GM12878 (cell line): ENCODE data around the gene AP3M1. TPM values are rescaled to one million over a fixed set of nuclear protein-coding genes. Genes with fewer than 3 reads are reported as not detected.

Source experiments
- ASH2L ChIP-seq: fragments of 300-600, 200-600 bp; sonication (generic); IDR thresholded peaks from 2 replicates; pipeline ENCODE4 v1.6.1; 2017; ENCODE audit warnings: low read depth, mild to moderate bottlenecking, borderline replicate concordance
- ATF3 ChIP-seq: IDR thresholded peaks from 2 replicates; pipeline ENCODE4 v1.6.1; 2011; ENCODE audit warnings: low read depth, mild to moderate bottlenecking, low read length, moderate library complexity, borderline replicate concordance; ENCODE audit errors: extremely low read depth
- BACH1 ChIP-seq: fragments of 450-650 bp; IDR thresholded peaks from 2 replicates; pipeline ENCODE4 v1.6.1; 2017; ENCODE audit warnings: mild to moderate bottlenecking, borderline replicate concordance
- CREB1 ChIP-seq: IDR thresholded peaks from 2 replicates; pipeline ENCODE4 v1.6.1; 2012; ENCODE audit warnings: low read depth, mild to moderate bottlenecking, inconsistent platforms
- GATAD2B ChIP-seq: fragments of 450-650 bp; conservative IDR thresholded peaks from 2 replicates; pipeline ENCODE4 v1.6.1; 2017; ENCODE audit warnings: low read depth, mild to moderate bottlenecking, moderate library complexity
- IKZF1 ChIP-seq: fragments of 450-650 bp; conservative IDR thresholded peaks from 2 replicates; pipeline ENCODE4 v1.6.1; 2017; ENCODE audit warnings: antibody characterized with exemption, mild to moderate bottlenecking
- IRF4 ChIP-seq: IDR thresholded peaks from 2 replicates; pipeline ENCODE4 v1.6.1; 2011; ENCODE audit warnings: low read depth, low read length
- KLF5 ChIP-seq: fragments of 450-650 bp; IDR thresholded peaks from 2 replicates; pipeline ENCODE4 v1.6.1; 2014; ENCODE audit warnings: mild to moderate bottlenecking; ENCODE audit not compliant: partially characterized antibody
- MTA2 ChIP-seq: fragments of 450-650 bp; IDR thresholded peaks from 2 replicates; pipeline ENCODE4 v1.6.1; 2016; ENCODE audit warnings: low read depth, mild to moderate bottlenecking, moderate library complexity
- MTA3 ChIP-seq: IDR thresholded peaks from 2 replicates; pipeline ENCODE4 v1.6.1; 2012; ENCODE audit warnings: low read length, inconsistent platforms, borderline replicate concordance
- NBN ChIP-seq: fragments of 450-650 bp; IDR thresholded peaks from 2 replicates; pipeline ENCODE4 v1.6.1; 2016
- NRF1 ChIP-seq: conservative IDR thresholded peaks from 2 replicates; pipeline ENCODE4 v1.6.1; 2011; ENCODE audit warnings: mild to moderate bottlenecking, low read depth, low read length, improper control_type of control experiment
- PAX5 ChIP-seq: IDR thresholded peaks from 2 replicates; pipeline ENCODE4 v1.6.1; 2011; ENCODE audit warnings: low read depth, low read length, borderline replicate concordance
- RCOR1 ChIP-seq: conservative IDR thresholded peaks from 2 replicates; pipeline ENCODE4 v1.6.1; 2012; ENCODE audit warnings: low read depth, low read length, improper control_type of control experiment
- SIN3A ChIP-seq: IDR thresholded peaks from 2 replicates; pipeline ENCODE4 v1.6.1; 2012; ENCODE audit warnings: low read depth, low read length, improper control_type of control experiment
- TAF1 ChIP-seq: IDR thresholded peaks from 2 replicates; pipeline ENCODE4 v1.6.1; 2011; ENCODE audit warnings: mild to moderate bottlenecking, low read depth, low read length, borderline replicate concordance
- TCF7 ChIP-seq: IDR thresholded peaks from 2 replicates; pipeline ENCODE4 v1.6.1; 2014; ENCODE audit warnings: antibody characterized with exemption, borderline replicate concordance
- YBX1 ChIP-seq: fragments of 450-650 bp; IDR thresholded peaks from 2 replicates; pipeline ENCODE4 v1.6.1; 2016; ENCODE audit warnings: antibody characterized with exemption
- ZNF217 ChIP-seq: fragments of 450-650 bp; IDR thresholded peaks from 2 replicates; pipeline ENCODE4 v1.6.1; 2017; ENCODE audit warnings: antibody characterized with exemption, mild to moderate bottlenecking
- ZNF384 ChIP-seq: IDR thresholded peaks from 2 replicates; pipeline ENCODE4 v1.6.1; 2012; ENCODE audit warnings: low read depth, mild to moderate bottlenecking, low read length, improper control_type of control experiment, borderline replicate concordance
- ZSCAN29 ChIP-seq: fragments of 450-650 bp; IDR thresholded peaks from 2 replicates; pipeline ENCODE4 v1.6.1; 2017; ENCODE audit warnings: mild to moderate bottlenecking, moderate library complexity
- polyA plus RNA-seq, 11 experiments: library from polyadenylated mRNA; depleted of rRNA in 4 of 11; unstranded in 6 of 11; stranded (reverse) in 5 of 11; fragments of >200 nt; fragmentation: Nextera tagmentation in 4 of 11; fragmentation: Illumina TruSeq in 1 of 11; extraction: Ambion mirVana in 4 of 11; extraction: Trizol in 1 of 11; gene quantifications; 1 replicate in 1 of 11; 2 replicates in 10 of 11; pipeline versions ENCODE4 v1.2.1 to v1.2.3, GENCODE V29; 2011 to 2016; ENCODE audit warnings: inconsistent platforms in 2 of 11, missing spikeins in 2 of 11, low read depth in 1 of 11
- total RNA-seq, 4 experiments: library from RNA; depleted of rRNA in 3 of 4; stranded (reverse); fragments of >200 nt in 3 of 4; fragmentation: Illumina TruSeq in 1 of 4; extraction: Trizol in 1 of 4; gene quantifications; 2 replicates each; pipeline versions ENCODE4 v1.2.1 to v1.2.3, GENCODE V29; 2013 to 2021
- TF ChIP-seq, protein P1 (sequence below): fragments of 450-650 bp; conservative IDR thresholded peaks from 2 replicates; pipeline ENCODE4 v1.6.1; 2017; ENCODE audit warnings: mild to moderate bottlenecking, moderate library complexity
- TF ChIP-seq, protein P2 (sequence below): IDR thresholded peaks from 2 replicates; pipeline ENCODE4 v1.6.1; 2012; ENCODE audit warnings: mild to moderate bottlenecking, low read depth, low read length
- TF ChIP-seq, protein P3 (sequence below): fragments of 450-650 bp; IDR thresholded peaks from 2 replicates; pipeline ENCODE4 v1.6.1; 2017; ENCODE audit warnings: mild to moderate bottlenecking

AP3M1 gene
- total and polyA plus RNA-seq, 10 of the 15 experiments (the other 5 are each of a cell fraction or from before 2014, with no cell fraction given) = 22.1 to 83.4 (median 47.7) TPM

DNA sequence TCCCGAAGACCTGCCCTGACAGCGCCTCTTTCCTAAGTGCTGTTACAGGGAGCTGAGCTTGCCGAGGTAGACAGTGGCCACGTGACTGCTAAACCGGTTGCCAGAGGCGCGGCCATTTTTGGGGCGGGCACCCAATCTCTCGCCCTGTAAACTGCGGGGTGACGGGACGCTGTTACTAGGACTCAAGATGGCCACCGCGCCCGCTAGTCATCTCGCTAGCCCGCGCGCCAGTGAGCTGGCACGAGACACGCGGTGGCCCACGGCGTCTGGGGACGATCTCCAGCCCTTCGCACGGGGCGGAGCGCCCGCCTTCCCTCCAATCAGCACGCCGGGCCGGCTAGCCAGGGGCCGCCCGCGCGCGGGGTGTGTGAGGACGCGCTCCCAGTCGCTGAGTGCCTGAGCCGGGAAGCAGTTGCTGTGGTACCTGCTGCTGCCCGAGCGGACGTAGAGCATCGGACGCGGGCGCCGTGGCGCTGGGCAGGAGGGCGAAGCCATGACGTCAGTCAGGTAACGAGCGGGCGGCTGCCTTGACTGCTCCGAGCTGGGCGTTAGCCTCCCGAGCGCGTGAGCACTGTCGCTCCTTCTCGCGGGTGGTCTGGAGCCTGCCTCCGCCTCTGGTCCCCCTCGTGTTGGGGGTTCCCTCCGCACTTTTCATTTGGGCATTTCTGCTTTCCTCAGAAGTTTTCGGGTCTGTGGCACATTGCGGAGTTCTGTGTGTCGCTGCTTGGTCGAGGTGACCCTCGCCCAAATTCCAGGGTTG, 25.9 kb upstream of the AP3M1 start (continued):
- TF ChIP-seq ZNF217 = no peak
- TF ChIP-seq MTA3 = no peak; the same call in 1 of the 2 replicates
- TF ChIP-seq ATF3 = peak; percentile 64; the same call in 1 of the 2 replicates
- TF ChIP-seq, protein P1, sequence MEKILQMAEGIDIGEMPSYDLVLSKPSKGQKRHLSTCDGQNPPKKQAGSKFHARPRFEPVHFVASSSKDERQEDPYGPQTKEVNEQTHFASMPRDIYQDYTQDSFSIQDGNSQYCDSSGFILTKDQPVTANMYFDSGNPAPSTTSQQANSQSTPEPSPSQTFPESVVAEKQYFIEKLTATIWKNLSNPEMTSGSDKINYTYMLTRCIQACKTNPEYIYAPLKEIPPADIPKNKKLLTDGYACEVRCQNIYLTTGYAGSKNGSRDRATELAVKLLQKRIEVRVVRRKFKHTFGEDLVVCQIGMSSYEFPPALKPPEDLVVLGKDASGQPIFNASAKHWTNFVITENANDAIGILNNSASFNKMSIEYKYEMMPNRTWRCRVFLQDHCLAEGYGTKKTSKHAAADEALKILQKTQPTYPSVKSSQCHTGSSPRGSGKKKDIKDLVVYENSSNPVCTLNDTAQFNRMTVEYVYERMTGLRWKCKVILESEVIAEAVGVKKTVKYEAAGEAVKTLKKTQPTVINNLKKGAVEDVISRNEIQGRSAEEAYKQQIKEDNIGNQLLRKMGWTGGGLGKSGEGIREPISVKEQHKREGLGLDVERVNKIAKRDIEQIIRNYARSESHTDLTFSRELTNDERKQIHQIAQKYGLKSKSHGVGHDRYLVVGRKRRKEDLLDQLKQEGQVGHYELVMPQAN = peak; percentile 45; the same call in 1 of the 2 replicates
- TF ChIP-seq NBN = peak; percentile 62; the same call in 1 of the 2 replicates
- TF ChIP-seq, protein P2, sequence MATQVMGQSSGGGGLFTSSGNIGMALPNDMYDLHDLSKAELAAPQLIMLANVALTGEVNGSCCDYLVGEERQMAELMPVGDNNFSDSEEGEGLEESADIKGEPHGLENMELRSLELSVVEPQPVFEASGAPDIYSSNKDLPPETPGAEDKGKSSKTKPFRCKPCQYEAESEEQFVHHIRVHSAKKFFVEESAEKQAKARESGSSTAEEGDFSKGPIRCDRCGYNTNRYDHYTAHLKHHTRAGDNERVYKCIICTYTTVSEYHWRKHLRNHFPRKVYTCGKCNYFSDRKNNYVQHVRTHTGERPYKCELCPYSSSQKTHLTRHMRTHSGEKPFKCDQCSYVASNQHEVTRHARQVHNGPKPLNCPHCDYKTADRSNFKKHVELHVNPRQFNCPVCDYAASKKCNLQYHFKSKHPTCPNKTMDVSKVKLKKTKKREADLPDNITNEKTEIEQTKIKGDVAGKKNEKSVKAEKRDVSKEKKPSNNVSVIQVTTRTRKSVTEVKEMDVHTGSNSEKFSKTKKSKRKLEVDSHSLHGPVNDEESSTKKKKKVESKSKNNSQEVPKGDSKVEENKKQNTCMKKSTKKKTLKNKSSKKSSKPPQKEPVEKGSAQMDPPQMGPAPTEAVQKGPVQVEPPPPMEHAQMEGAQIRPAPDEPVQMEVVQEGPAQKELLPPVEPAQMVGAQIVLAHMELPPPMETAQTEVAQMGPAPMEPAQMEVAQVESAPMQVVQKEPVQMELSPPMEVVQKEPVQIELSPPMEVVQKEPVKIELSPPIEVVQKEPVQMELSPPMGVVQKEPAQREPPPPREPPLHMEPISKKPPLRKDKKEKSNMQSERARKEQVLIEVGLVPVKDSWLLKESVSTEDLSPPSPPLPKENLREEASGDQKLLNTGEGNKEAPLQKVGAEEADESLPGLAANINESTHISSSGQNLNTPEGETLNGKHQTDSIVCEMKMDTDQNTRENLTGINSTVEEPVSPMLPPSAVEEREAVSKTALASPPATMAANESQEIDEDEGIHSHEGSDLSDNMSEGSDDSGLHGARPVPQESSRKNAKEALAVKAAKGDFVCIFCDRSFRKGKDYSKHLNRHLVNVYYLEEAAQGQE = no peak
- TF ChIP-seq TCF7 = no peak
- TF ChIP-seq, protein P3, sequence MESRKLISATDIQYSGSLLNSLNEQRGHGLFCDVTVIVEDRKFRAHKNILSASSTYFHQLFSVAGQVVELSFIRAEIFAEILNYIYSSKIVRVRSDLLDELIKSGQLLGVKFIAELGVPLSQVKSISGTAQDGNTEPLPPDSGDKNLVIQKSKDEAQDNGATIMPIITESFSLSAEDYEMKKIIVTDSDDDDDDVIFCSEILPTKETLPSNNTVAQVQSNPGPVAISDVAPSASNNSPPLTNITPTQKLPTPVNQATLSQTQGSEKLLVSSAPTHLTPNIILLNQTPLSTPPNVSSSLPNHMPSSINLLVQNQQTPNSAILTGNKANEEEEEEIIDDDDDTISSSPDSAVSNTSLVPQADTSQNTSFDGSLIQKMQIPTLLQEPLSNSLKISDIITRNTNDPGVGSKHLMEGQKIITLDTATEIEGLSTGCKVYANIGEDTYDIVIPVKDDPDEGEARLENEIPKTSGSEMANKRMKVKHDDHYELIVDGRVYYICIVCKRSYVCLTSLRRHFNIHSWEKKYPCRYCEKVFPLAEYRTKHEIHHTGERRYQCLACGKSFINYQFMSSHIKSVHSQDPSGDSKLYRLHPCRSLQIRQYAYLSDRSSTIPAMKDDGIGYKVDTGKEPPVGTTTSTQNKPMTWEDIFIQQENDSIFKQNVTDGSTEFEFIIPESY = no peak
- peak; percentile 84 for TF ChIP-seq TAF1
- TF ChIP-seq KLF5 = no peak
- 0 out of 2 replicates have a peak, but pooled peaks have one; percentile 8 for TF ChIP-seq IRF4
- peak; percentile 4; the same call in 1 of the 2 replicates for TF ChIP-seq MTA2
- TF ChIP-seq ASH2L = no peak
- TF ChIP-seq BACH1 = peak; percentile 94
- no peak for TF ChIP-seq ZSCAN29
- TF ChIP-seq YBX1 = no peak
- peak; percentile 64 for TF ChIP-seq CREB1
- peak; percentile 74; the same call in 1 of the 2 replicates for TF ChIP-seq GATAD2B
- TF ChIP-seq ZNF384 = no peak
- TF ChIP-seq NRF1 = no peak
- peak; percentile 84; the same call in 1 of the 2 replicates for TF ChIP-seq SIN3A
- no peak for TF ChIP-seq PAX5
- TF ChIP-seq IKZF1 = peak; percentile 77
- peak; percentile 89; the same call in 1 of the 2 replicates for TF ChIP-seq RCOR1
